ENCODE measurements around the gene TSPYL1.

DNA sequence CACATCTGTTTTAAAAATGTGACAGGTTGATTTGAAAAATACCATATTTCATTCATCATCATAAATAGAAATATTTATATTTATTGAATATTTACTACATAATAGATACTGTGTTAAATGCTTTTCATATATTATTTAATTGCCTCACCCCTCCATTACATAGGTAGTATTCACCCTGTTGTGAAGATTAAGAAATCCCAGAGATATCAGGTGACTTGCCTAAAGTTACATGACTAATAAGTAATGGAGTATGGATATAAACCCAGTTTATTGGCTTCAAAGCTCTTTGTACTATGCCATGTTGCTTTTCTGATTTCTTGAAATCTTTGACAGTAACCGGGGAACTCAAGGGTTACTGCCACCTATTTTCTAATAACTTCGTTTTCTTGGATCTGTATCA, 10.1 kb upstream of the TSPYL1 start:
- TF ChIP-seq, protein P1, sequence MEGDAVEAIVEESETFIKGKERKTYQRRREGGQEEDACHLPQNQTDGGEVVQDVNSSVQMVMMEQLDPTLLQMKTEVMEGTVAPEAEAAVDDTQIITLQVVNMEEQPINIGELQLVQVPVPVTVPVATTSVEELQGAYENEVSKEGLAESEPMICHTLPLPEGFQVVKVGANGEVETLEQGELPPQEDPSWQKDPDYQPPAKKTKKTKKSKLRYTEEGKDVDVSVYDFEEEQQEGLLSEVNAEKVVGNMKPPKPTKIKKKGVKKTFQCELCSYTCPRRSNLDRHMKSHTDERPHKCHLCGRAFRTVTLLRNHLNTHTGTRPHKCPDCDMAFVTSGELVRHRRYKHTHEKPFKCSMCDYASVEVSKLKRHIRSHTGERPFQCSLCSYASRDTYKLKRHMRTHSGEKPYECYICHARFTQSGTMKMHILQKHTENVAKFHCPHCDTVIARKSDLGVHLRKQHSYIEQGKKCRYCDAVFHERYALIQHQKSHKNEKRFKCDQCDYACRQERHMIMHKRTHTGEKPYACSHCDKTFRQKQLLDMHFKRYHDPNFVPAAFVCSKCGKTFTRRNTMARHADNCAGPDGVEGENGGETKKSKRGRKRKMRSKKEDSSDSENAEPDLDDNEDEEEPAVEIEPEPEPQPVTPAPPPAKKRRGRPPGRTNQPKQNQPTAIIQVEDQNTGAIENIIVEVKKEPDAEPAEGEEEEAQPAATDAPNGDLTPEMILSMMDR (IDR thresholded peaks at IDR 0.05), result no peak
- TF ChIP-seq POLR2A (IDR thresholded peaks at IDR 0.05), result no peak

Measured in uterus (tissue), 2 donors.